ENCODE measurements around the gene KATNB1.
A peak's percentile ranks its signal among the peaks of the same experiment; 100 is the strongest.

The KATNB1 gene

DNA sequence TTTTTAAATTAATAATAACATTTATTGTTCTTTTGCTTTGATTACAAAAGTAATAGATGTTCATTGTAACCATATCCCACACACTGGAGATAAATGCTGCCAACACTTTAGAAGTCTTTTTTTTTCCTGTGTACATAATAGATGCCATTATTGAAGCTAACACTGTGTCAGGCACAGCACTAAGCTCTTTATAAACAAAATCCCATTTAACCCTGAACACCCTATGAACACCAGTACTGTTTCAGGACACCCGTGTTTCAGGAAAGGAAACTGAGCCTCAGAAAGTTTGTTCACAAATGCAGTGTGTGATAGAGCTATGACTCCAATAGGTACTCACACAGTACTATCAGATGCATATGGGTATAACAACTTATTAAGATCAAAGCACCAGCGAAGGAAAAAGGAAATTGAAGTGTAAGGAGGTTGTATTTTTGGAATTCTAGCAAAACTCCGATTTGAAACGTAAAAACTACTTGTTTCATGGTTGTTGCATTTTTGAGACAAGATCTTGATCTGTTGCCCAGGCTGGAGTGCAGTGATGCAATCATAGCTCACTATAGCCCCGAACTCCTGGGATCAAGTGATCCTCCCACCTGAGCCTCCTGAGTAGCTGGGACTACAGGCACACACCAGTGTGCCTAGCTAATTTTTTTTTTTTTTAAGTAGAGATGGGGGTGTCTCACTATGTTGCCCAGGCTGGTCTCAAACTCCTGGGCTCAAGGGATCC lies 68.7 kb downstream of the KATNB1 start:
- peaks cover 0 to 53% (median 34%) of the 10 kb centered on the region in 4 donors for H3K4me1 ChIP-seq
- TF ChIP-seq, protein P1, sequence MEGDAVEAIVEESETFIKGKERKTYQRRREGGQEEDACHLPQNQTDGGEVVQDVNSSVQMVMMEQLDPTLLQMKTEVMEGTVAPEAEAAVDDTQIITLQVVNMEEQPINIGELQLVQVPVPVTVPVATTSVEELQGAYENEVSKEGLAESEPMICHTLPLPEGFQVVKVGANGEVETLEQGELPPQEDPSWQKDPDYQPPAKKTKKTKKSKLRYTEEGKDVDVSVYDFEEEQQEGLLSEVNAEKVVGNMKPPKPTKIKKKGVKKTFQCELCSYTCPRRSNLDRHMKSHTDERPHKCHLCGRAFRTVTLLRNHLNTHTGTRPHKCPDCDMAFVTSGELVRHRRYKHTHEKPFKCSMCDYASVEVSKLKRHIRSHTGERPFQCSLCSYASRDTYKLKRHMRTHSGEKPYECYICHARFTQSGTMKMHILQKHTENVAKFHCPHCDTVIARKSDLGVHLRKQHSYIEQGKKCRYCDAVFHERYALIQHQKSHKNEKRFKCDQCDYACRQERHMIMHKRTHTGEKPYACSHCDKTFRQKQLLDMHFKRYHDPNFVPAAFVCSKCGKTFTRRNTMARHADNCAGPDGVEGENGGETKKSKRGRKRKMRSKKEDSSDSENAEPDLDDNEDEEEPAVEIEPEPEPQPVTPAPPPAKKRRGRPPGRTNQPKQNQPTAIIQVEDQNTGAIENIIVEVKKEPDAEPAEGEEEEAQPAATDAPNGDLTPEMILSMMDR (IDR thresholded peaks at IDR 0.05), result no peak
- no peaks in the 10 kb centered on the region for H3K27me3 ChIP-seq
- intact Hi-C loops (cut with DNase I; ENCODE audit: low total_unique reads), result loop anchor here (5.0 to 10.0 kb wide), 2 partner anchors 67 to 499 kb away; partner anchors contain the start of gene KATNB1
- no peak for DNase-seq
- H3K27ac ChIP-seq, result peak overlapping the region in 1 of 2 donors; percentile 63
- H3K36me3 ChIP-seq, result no peaks in the 10 kb centered on the region
- H3K4me3 ChIP-seq, result no peak overlapping the region
- H3K9me3 ChIP-seq, result no peaks in the 10 kb centered on the region

DNA sequence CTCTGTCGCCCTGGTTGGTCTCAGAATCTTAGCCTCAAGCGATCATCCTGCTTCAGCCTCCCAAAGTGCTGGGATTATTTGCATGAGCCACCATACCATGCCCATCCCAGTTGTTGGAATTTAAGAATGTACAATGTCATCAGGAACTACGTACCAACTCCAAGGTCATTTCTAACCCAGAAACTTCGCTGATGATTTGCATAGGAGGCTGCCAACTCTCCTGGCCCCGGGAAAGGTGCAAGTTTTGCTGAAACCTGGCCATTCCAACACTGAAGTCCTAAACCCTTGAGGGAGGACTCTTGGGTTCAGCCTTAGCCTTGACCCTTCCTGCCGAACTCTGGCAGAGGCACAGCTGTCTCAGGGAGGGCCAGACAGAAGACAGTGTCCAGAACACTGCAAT lies 69.6 kb downstream of the KATNB1 start:
- intact Hi-C loops (cut with DNase I; ENCODE audit: low total_unique reads), result loop anchor here (10.0 kb wide), 1 partner anchor 500 kb away; no protein-coding TSS in a partner anchor
- Histone ChIP-seq H3K27ac (no peak overlapping the region), H3K36me3 (no peaks in the 10 kb centered on the region), H3K4me1 (peaks cover 0 to 44% (median 29%) of the 10 kb centered on the region in 4 donors), H3K27me3 (no peaks in the 10 kb centered on the region), H3K9me3 (no peaks in the 10 kb centered on the region), H3K4me3 (no peak overlapping the region)
- DNase-seq, result no peak
- TF ChIP-seq, protein P1 (IDR thresholded peaks at IDR 0.05), result no peak

Data from tibial artery (tissue), 4 donors.